Measurements from ENCODE around the gene PTPRO. TPM values are rescaled to one million over a fixed set of nuclear protein-coding genes. Genes with fewer than 3 reads are reported as not detected.

PTPRO gene
- total RNA-seq, 4 donors from 2014 or later, result 0.19 to 0.94 (median 0.70) TPM

DNA sequence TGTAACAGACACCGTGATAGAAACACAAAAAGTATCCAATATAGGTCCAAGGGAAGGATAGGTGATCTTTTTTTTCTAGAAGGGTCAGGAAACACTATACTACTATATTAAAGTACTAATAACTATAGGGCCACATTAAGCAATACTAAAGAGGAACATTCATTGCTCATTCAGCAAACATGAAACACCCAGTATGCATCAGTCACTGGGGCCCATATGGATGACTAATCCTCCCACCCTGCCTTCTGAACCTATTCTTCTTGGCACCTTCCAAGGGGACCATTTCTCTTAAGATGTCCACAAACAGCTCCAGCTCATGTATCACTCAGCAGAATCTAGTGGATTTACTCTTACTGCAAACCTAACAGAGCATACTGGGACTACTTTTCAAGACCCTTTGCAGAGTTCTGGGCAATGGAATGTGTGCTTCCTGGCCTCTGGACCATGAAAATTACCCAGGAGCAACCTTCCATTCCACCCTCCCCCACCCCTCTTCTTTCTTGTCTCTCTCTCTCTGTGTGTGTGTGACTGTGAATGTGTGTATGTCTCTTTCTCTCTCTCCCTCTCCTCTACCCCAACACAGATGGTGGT lies 279.0 kb downstream of the PTPRO start:
- intact Hi-C loops (cut with DNase I; ENCODE audit: low total_unique reads), result no loop called here
- in situ Hi-C loops (cut with MboI; ENCODE audit: low sequenced_read_pairs in 4 of 4), result no loop called here
- Histone ChIP-seq H3K4me3 (no peak overlapping the region), H3K36me3 (no peaks in the 10 kb centered on the region), H3K4me1 (peaks cover 6 to 11% of the 10 kb centered on the region in 2 donors), H3K27ac (no peak overlapping the region), H3K27me3 (no peaks in the 10 kb centered on the region), H3K9me3 (no peaks in the 10 kb centered on the region)
- ATAC-seq, result no peak
- no peak for TF ChIP-seq POLR2A (IDR thresholded peaks at IDR 0.05)
- TF ChIP-seq, protein P1, sequence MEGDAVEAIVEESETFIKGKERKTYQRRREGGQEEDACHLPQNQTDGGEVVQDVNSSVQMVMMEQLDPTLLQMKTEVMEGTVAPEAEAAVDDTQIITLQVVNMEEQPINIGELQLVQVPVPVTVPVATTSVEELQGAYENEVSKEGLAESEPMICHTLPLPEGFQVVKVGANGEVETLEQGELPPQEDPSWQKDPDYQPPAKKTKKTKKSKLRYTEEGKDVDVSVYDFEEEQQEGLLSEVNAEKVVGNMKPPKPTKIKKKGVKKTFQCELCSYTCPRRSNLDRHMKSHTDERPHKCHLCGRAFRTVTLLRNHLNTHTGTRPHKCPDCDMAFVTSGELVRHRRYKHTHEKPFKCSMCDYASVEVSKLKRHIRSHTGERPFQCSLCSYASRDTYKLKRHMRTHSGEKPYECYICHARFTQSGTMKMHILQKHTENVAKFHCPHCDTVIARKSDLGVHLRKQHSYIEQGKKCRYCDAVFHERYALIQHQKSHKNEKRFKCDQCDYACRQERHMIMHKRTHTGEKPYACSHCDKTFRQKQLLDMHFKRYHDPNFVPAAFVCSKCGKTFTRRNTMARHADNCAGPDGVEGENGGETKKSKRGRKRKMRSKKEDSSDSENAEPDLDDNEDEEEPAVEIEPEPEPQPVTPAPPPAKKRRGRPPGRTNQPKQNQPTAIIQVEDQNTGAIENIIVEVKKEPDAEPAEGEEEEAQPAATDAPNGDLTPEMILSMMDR (IDR thresholded peaks at IDR 0.05 in 4 of 5, conservative IDR thresholded peaks at IDR 0.05 in 1 of 5), result no peak
- no peak for DNase-seq

DNA sequence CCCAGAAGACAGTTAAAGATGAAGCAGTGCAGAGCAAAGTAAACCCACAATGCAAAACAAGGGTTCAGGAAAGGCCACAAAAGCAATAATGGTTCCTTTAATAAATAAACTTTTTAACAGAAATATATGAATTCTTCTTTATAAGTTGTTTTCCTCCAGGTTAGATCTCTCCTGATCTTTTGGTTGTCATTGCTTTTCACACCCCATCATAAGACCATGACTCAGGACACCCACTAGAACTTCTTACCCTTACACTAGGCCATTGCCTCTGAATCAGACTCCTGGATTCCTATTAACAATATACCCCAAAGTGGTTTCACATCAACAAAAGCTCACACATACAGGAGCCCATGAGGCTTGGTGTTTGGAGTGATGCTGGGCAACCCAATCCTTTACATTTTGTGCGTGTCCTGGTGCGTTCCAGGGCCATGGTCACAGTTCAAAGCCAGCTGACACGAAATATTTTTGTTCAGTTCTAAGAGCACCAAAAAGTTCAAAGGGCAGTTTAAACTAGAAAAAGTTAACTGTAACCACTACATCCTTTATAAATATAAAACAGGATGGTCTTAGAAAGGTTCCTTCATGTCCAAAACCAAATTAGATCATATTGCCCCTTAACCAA lies 279.9 kb downstream of the PTPRO start:
- no peak overlapping the region for H3K27ac ChIP-seq
- no peaks in the 10 kb centered on the region for H3K36me3 ChIP-seq
- no peak for DNase-seq
- intact Hi-C loops (cut with DNase I; ENCODE audit: low total_unique reads), result no loop called here
- no peaks in the 10 kb centered on the region for H3K9me3 ChIP-seq
- TF ChIP-seq, protein P1 (IDR thresholded peaks at IDR 0.05 in 4 of 5, conservative IDR thresholded peaks at IDR 0.05 in 1 of 5), result no peak
- no peak for TF ChIP-seq POLR2A (IDR thresholded peaks at IDR 0.05)
- H3K4me1 ChIP-seq, result peaks cover 6 to 11% of the 10 kb centered on the region in 2 donors
- in situ Hi-C loops (cut with MboI; ENCODE audit: low sequenced_read_pairs in 4 of 4), result no loop called here
- H3K27me3 ChIP-seq, result no peaks in the 10 kb centered on the region
- H3K4me3 ChIP-seq, result no peak overlapping the region
- no peak for ATAC-seq

DNA sequence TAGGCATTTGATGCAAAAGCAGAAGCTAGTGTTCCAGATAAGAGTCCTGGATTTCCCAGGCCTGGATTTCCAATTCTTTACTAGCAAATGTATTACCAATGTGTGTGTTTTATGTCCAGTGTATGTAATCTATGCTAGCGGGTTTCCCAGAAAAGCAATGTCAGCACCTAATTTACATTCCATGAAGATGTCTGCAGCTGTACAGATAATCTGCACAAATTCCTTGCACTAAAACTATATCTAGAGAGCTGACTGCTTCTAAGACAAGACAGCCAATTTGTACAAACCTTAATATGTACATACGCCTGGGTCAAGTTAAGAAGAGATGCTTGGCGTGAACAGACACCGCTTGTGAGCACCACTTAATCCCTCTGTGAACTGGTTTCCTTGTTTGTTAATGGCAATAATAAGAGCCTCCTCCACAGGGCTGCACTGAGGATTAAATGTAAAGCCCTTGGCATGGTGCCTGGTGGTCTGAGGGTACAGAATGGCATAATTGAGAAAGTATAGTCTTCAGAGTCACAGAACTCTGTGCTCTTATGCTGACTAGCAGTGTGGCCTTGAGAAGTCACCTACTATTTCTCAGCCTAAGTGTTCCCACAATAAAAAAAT lies 281.3 kb downstream of the PTPRO start:
- no peak overlapping the region for H3K4me3 ChIP-seq
- ATAC-seq (no peak), DNase-seq (no peak)
- H3K4me1 ChIP-seq, result peaks cover 6 to 11% of the 10 kb centered on the region in 2 donors
- intact Hi-C loops (cut with DNase I; ENCODE audit: low total_unique reads), result no loop called here
- TF ChIP-seq, protein P1 (IDR thresholded peaks at IDR 0.05 in 4 of 5, conservative IDR thresholded peaks at IDR 0.05 in 1 of 5), result no peak
- TF ChIP-seq POLR2A (IDR thresholded peaks at IDR 0.05), result no peak
- H3K27me3 ChIP-seq, result no peaks in the 10 kb centered on the region
- H3K9me3 ChIP-seq, result no peaks in the 10 kb centered on the region
- in situ Hi-C loops (cut with MboI; ENCODE audit: low sequenced_read_pairs in 4 of 4), result no loop called here
- H3K36me3 ChIP-seq, result no peaks in the 10 kb centered on the region
- no peak overlapping the region for H3K27ac ChIP-seq

DNA sequence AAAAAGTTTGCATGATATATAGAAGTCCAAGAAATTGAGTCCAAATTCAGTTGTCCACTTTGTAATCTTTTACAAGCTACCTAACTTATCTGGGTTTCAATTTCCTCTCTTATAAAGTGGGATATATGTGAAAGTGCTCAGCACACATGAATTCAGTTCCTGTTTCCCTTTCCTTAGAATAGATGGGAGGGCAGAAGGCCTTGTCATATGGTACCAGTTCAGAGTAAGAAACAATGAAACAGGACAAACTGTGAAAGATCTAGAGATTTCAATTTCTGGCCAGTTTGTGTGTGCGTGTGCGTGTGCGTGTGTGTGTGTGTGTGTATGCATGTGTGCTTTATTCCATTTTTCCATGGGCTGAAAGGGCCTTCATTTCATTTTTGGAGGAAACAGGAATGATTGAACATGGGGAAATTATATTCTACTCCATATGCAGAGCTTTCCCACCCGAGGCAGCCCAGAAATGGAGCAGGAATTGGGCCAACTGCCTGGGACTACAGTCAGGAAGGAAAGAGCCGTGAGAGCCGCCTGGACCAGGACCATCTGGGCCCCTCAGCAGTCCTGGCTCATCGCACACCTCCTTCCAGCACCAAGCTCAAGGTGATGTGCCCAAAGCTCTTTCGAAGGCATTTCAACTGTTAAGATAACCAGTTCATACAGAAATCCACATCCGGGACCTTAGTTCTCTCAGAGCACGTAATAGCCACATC lies 283.7 kb downstream of the PTPRO start:
- H3K36me3 ChIP-seq, result no peaks in the 10 kb centered on the region
- in situ Hi-C loops (cut with MboI; ENCODE audit: low sequenced_read_pairs in 4 of 4), result no loop called here
- intact Hi-C loops (cut with DNase I; ENCODE audit: low total_unique reads), result no loop called here
- H3K4me1 ChIP-seq, result peaks cover 0 to 2% of the 10 kb centered on the region in 2 donors
- ATAC-seq, result no peak
- H3K9me3 ChIP-seq, result no peaks in the 10 kb centered on the region
- H3K27me3 ChIP-seq, result no peaks in the 10 kb centered on the region
- TF ChIP-seq POLR2A (IDR thresholded peaks at IDR 0.05), result no peak
- TF ChIP-seq, protein P1 (IDR thresholded peaks at IDR 0.05 in 4 of 5, conservative IDR thresholded peaks at IDR 0.05 in 1 of 5), result no peak
- no peak overlapping the region for H3K27ac ChIP-seq
- no peak for DNase-seq
- no peak overlapping the region for H3K4me3 ChIP-seq

All from gastrocnemius medialis (tissue), 4 donors.